A549 (cell line): Measurements from ENCODE around the gene RANBP9.

Source experiments
- BHLHE40 ChIP-seq: IDR thresholded peaks from 2 replicates; pipeline ENCODE4 v1.6.1; 2012; ENCODE audit warnings: low read depth, low read length, inconsistent platforms
- EHF ChIP-seq: fragments of 250-450 bp; sonication (Bioruptor Pico); IDR thresholded peaks from 2 replicates; pipeline ENCODE4 v1.5.0; 2020; ENCODE audit warnings: mild to moderate bottlenecking
- EP300 ChIP-seq, 2 experiments: fragments of >200 bp; sonication (Bioruptor Twin); formaldehyde crosslinking; IDR thresholded peaks; 2 replicates in 1 of 2; 3 replicates in 1 of 2; pipeline ENCODE4 v1.6.1; 2016 to 2017
- KDM1A ChIP-seq: fragments of 200-600 bp; sonication (generic); IDR thresholded peaks from 2 replicates; pipeline ENCODE4 v1.6.1; 2016; ENCODE audit warnings: low read depth, mild to moderate bottlenecking
- MAX ChIP-seq: IDR thresholded peaks from 2 replicates; pipeline ENCODE4 v1.6.1; 2012
- NPAS2 ChIP-seq: fragments of 250-450 bp; sonication (Bioruptor Pico); IDR thresholded peaks from 2 replicates; pipeline ENCODE4 v1.8.0; 2022; ENCODE audit warnings: mild to moderate bottlenecking, moderate library complexity, borderline replicate concordance
- NR3C1 ChIP-seq: fragments of >200 bp; sonication (Bioruptor Twin); formaldehyde crosslinking; IDR thresholded peaks from 3 replicates; pipeline ENCODE4 v1.6.1; 2017
- POLR2A ChIP-seq: IDR thresholded peaks from 2 replicates; pipeline ENCODE4 v1.6.1; 2012; ENCODE audit warnings: mild to moderate bottlenecking, low read length
- RFX5 ChIP-seq: fragments of 450-650 bp; IDR thresholded peaks from 2 replicates; pipeline ENCODE4 v1.7.1; 2014; ENCODE audit warnings: antibody characterized with exemption, mild to moderate bottlenecking, moderate library complexity
- SREBF2 ChIP-seq: fragments of 450-650 bp; IDR thresholded peaks from 2 replicates; pipeline ENCODE4 v1.6.1; 2014; ENCODE audit warnings: mild to moderate bottlenecking, moderate library complexity
- TF ChIP-seq, protein P1 (sequence below): fragments of >200 bp; sonication (Bioruptor Twin); formaldehyde crosslinking; IDR thresholded peaks from 3 replicates; pipeline ENCODE4 v1.5.1; 2016
- TF ChIP-seq, protein P2 (sequence below): fragments of >200 bp; sonication (Bioruptor Twin); formaldehyde crosslinking; IDR thresholded peaks from 2 replicates; pipeline ENCODE4 v1.6.1; 2016
- TF ChIP-seq, protein P3 (sequence below): fragments of 200-600 bp; sonication (generic); IDR thresholded peaks from 2 replicates; pipeline ENCODE4 v1.6.1; 2016; ENCODE audit warnings: antibody characterized with exemption, mild to moderate bottlenecking, moderate library complexity

GRCh38 chr6:13759025-13759424 lies 47.4 kb upstream of the RANBP9 start:
- TF ChIP-seq, protein P1, sequence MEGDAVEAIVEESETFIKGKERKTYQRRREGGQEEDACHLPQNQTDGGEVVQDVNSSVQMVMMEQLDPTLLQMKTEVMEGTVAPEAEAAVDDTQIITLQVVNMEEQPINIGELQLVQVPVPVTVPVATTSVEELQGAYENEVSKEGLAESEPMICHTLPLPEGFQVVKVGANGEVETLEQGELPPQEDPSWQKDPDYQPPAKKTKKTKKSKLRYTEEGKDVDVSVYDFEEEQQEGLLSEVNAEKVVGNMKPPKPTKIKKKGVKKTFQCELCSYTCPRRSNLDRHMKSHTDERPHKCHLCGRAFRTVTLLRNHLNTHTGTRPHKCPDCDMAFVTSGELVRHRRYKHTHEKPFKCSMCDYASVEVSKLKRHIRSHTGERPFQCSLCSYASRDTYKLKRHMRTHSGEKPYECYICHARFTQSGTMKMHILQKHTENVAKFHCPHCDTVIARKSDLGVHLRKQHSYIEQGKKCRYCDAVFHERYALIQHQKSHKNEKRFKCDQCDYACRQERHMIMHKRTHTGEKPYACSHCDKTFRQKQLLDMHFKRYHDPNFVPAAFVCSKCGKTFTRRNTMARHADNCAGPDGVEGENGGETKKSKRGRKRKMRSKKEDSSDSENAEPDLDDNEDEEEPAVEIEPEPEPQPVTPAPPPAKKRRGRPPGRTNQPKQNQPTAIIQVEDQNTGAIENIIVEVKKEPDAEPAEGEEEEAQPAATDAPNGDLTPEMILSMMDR, result no peak
- no peak for TF ChIP-seq KDM1A
- no peak for TF ChIP-seq SREBF2
- TF ChIP-seq, protein P2, sequence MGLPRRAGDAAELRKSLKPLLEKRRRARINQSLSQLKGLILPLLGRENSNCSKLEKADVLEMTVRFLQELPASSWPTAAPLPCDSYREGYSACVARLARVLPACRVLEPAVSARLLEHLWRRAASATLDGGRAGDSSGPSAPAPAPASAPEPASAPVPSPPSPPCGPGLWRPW, result no peak
- no peak for TF ChIP-seq RFX5
- no peak for TF ChIP-seq NR3C1
- TF ChIP-seq, protein P3, sequence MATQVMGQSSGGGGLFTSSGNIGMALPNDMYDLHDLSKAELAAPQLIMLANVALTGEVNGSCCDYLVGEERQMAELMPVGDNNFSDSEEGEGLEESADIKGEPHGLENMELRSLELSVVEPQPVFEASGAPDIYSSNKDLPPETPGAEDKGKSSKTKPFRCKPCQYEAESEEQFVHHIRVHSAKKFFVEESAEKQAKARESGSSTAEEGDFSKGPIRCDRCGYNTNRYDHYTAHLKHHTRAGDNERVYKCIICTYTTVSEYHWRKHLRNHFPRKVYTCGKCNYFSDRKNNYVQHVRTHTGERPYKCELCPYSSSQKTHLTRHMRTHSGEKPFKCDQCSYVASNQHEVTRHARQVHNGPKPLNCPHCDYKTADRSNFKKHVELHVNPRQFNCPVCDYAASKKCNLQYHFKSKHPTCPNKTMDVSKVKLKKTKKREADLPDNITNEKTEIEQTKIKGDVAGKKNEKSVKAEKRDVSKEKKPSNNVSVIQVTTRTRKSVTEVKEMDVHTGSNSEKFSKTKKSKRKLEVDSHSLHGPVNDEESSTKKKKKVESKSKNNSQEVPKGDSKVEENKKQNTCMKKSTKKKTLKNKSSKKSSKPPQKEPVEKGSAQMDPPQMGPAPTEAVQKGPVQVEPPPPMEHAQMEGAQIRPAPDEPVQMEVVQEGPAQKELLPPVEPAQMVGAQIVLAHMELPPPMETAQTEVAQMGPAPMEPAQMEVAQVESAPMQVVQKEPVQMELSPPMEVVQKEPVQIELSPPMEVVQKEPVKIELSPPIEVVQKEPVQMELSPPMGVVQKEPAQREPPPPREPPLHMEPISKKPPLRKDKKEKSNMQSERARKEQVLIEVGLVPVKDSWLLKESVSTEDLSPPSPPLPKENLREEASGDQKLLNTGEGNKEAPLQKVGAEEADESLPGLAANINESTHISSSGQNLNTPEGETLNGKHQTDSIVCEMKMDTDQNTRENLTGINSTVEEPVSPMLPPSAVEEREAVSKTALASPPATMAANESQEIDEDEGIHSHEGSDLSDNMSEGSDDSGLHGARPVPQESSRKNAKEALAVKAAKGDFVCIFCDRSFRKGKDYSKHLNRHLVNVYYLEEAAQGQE, result no peak
- TF ChIP-seq NPAS2 (CRISPR knock-in tag), result no peak
- TF ChIP-seq POLR2A, result no peak
- no peak for TF ChIP-seq MAX
- no peak for TF ChIP-seq BHLHE40
- no peak for TF ChIP-seq EP300 (IDR thresholded peaks at IDR 0.05)
- no peak for TF ChIP-seq EHF (CRISPR knock-in tag)
